Tongue (tissue), 2 donors: ENCODE results near the gene FBRSL1. TPM values are rescaled to one million over a fixed set of nuclear protein-coding genes. Genes with fewer than 3 reads are reported as not detected.
"Not testable (repeated sequence)": the region's sequence is repeated elsewhere in the genome, so short reads cannot be mapped to it uniquely, and the experiment has no call there.

Source experiments
- DNase-seq: peaks from one replicate; pipeline ENCODE4 v3.0.0-alpha.2; 2015
- total RNA-seq: library from RNA; depleted of rRNA; stranded (reverse); fragments of >200 nt; gene quantifications from one replicate; pipeline ENCODE4 v1.2.3, GENCODE V29; 2014

FBRSL1 gene
- total RNA-seq, 1 donor from 2014 or later: 10.2 TPM

DNA sequence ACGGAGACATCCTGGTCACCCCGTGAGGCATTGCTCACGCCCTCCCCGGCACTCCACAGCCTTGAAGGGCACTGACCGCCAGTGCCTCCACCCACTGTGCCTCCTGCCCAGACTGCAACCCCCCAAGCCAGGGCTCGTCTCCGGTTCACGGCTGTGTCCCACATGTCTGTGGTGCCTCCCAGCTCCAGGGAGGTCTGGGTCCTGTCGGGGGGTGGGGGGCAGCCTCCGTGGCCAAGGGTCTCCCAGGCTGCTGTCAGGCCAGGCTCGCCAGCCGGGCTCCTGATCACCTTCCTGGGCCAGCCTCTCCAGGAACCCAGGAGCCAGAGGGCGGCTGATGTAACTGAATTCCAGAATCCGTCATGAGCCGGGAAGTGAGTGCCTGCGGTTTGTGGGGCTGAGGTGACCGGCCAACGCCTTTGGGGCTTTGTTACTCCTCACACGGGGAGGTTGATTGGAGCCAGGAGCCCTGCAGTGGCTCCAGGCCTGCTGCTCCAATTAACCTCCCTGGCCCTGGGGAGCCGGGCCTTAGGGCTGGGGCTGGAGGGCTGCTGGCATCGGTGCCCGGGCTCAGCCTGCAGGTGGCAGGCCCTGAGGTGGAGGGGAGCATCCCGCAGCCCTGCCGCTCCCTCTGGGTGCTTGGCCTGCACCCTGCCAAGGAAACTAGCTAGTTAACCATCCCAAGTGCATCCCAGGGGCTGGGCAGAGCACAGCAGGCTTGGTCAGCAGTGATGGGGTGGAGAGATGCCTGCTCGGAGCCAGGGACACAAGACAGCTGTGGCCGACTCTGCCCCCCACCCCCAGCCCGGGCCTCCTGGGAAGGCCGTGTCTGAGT is 36.4 kb upstream of the FBRSL1 start:
- no peak for DNase-seq

DNA sequence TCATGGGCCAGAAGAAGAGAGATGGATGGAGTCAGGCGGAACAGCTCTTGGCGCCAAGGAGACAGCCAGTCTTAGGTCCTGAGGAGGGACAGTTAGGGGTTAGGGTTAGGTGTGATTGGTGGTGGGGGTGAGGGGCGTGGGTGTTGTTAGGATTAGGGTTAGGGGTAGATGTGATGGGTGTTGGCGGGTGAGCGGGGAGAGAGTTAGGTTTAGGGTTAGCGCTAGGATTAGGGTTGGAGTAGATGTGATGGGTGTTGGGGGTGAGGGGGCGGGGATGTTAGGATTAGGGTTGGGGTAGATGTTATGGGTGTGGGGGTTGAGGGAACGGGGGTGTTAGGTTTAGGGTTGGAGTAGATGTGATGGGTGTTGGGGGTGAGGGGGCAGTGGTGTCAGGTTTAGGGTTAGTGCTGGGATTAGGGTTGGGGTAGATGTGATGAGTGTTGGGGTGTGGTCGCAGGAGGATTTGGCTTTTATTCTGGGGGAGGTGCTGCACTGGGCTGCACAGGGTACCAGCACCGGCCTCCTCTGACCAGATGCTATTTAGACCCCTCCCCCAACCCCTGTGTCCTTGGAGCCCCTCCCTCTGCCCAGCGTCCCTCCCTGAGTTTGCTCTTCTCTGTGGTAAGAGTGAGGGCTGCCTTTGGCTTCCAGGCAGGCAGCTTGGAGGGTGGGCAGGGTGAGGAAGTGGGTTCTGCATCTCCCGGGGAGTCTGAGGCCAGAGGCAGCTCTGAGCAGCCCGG is 35.6 kb upstream of the FBRSL1 start:
- DNase-seq: no peak

GRCh38 chr12:132454933-132455418 is 35.0 kb upstream of the FBRSL1 start:
- DNase-seq: no peak

DNA sequence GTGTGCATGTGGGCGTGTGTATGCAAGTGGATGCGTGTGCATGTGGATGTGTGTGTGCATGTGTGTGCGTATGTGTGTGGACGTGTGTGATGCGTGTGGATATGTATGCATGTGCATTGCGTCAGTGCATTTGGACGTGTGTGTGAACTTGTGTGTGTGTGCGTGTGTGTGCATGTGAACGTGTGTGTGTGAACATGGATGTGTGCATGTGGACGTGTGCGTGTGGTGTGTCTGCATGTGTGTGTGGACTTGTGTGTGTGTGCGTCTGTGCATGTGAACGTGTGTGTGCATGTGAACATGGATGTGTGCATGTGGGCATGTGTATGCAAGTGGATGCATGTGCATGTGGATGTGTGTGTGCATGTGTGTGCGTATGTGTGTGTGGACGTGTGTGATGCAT is 34.4 kb upstream of the FBRSL1 start:
- no peak for DNase-seq

- no peak for DNase-seq
Measured at GRCh38 chr12:132456186-132456943, 33.6 kb upstream of the FBRSL1 start.

- no peak for DNase-seq
Measured at GRCh38 chr12:132456944-132457495, 32.9 kb upstream of the FBRSL1 start.

- DNase-seq: no peak
Measured at GRCh38 chr12:132458441-132458840, 31.5 kb upstream of the FBRSL1 start.

GRCh38 chr12:132458846-132459641 is 30.9 kb upstream of the FBRSL1 start:
- DNase-seq: no peak

- no peak for DNase-seq
Measured at GRCh38 chr12:132460571-132460970, 29.4 kb upstream of the FBRSL1 start.

- DNase-seq: no peak
Measured at GRCh38 chr12:132461526-132461925, 28.4 kb upstream of the FBRSL1 start.

GRCh38 chr12:132462788-132463187 is 27.2 kb upstream of the FBRSL1 start:
- DNase-seq: no peak

DNA sequence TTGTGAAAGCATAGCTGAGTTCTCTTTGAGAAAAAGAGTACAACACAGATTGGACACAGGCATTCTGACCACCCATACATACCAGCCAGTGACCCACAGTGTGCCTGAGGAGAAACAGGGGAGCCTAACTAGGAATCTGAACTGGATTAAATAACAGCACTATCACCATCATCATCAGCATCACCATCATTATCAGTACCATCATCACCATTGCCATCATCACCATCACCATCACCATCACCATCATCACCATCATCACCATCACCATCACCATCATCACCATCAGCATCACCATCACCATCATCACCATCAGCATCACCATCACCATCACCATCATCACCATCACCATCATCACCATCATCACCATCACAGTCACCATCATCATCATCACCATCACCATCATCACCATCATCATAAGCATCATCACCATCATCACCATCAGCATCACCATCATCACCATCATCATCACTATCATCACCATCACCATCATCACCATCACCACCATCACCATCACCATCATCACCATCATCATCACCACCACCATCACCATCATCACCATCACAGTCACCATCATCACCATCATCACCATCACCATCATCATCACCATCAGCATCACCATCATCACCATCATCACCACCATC is 26.5 kb upstream of the FBRSL1 start:
- not testable (repeated sequence) for DNase-seq

DNA sequence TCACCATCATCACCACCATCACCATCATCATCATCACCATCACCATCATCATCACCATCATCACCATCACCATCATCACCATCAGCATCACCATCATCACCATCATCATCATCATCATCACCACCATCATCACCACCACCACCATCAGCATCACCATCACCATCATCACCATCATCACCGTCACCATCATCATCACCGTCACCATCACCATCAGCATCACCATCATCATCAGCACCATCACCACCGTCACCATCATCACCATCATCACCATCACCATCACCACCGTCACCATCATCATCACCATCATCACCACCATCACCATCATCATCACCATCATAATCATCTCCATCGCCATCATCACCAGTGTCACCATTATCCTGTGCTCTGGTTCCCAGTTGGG is 25.6 kb upstream of the FBRSL1 start:
- not testable (repeated sequence) for DNase-seq

DNA sequence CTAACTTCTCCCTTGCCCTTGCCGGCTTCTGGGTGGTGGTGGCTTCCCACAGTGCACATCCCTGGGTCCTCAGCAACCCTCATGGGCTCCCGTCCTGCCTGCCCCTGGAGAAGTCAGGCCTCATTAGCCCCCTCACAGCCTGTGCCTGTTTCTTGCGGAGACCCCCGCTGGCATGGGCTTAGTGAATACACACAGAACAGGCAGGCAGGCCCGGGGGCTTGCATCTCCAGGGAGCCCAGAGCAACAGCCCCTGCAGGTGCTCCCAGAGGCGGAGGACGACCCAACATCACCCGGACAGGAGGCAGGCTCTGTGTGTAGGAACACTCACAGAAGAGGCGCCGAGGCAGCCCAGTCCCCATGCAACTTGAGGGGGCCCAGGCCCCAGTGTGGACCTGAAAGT is 25.1 kb upstream of the FBRSL1 start:
- DNase-seq: no peak

DNA sequence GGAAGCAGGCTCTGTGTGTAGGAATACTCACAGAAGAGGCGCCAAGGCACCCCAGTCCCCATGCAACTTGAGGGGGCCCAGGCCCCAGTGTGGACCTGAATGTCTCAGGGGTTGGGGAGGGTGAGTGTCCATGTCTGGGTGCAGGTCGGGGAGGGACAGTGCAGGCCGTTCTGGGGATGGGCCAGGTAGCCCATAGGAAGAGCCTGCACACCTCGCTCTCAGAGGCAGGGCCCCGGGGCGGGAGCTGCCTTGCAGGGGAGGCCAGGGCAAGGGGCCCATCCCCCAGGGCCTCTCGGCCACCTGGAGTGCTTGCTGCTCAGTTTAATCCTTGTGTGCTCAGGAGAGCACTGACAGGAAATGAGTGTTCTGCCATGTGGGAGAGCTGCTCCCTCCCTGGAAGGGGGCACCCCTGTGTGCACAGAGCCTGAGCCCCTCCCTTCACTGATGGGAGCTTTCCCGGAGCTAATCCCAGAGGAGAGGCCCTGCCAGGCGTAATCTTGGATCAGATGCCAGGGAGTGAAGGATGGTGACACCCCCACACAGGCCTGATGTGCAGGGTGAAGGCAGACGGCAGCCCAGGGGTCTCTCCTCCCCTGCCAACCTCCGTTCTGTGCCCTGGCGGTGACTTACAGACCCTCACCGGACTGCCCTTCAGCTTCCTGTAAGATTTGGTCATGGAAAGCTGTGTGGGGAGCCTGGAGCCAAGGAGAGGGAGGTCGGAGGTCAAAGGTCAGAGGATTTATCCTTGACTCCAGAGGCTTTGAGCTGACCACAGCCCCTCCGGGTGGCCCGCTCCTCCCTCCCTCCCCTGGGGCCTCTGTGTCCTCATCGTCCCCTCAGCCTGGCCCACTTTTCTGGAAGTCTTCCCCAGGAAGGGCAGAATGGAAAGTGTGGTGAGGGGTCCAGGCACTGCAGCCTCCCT is 24.4 kb upstream of the FBRSL1 start:
- DNase-seq: no peak

DNA sequence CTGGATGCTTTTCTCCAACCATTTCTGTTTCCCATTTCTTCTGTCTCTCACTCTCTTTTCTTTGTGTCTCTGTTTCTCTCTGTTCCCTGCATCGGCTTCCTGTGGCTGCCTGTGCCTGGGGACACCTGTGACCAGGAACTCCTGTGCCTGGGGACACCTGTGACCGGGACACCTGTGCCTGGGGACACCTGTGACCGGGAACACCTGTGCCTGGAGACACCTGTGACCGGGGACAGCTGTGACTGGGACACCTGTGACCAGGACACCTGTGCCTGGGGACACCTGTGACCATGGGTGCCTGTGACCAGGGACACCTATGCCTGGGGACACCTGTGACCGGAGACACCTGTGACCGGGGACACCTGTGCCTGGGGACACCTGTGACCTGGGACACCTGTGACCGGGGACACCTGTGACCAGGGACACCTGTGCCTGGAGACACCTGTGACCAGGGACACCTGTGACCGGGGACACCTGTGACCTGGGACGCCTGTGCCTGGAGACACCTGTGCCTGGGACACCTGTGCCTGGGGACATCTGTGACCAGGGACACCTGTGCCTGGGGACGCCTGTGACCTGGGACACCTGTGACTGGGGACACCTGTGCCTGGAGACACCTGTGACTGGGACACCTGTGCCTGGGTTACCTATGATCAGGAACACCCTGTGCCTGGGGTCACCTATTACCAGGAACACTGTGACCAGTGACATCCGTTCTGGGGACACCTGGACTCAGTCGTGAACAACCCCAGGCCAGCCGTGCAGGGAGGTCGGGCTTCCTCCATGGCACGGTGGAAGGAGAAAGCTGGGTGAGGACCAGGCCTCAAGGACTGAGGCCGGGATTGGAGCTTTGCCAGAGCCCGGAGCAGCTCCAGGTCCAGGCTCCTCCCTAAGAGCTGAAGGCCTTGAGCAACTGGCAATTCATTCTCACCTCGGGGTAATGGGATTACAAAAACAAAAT is 23.4 kb upstream of the FBRSL1 start:
- no peak for DNase-seq

GRCh38 chr12:132467511-132467910 is 22.4 kb upstream of the FBRSL1 start:
- DNase-seq: no peak

DNA sequence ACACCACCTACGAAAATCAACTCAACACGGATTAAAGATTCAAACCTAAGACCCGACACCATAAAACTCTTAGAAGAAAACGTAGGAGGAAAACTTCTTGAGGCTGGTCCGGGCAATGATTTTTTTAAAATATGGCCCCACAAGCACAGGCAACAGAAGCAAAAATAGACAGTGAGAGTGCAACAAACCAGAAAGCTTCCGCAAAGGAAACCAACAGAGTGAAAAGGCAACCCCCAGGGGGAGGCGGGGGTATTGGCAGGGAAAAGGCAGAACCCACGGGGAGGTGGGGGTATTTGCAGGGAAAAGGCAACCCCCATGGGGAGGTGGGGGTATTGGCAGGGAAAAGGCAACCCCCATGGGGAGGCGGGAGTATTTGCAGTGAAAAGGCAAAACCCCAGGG is 20.5 kb upstream of the FBRSL1 start:
- DNase-seq: no peak

GRCh38 chr12:132470397-132470796 is 19.6 kb upstream of the FBRSL1 start:
- no peak for DNase-seq
